ENCODE data around the gene CLCN6. TPM values are rescaled to one million over a fixed set of nuclear protein-coding genes. Genes with fewer than 3 reads are reported as not detected.

Gene CLCN6
- total RNA-seq, 1 donor from 2014 or later, result 94.3 TPM

- TF ChIP-seq CTCF (IDR thresholded peaks at IDR 0.05; ENCODE audit: partially characterized antibody, unreplicated experiment), result peak; percentile 15
- DNase-seq, result no peak
- H3K9me3 Mint-ChIP-seq (ENCODE audit: unreplicated experiment), result peaks cover 1% of the 10 kb centered on the region
Measured at GRCh38 chr1:11875094-11875493, 69.1 kb downstream of the CLCN6 start.

GRCh38 chr1:11877074-11877473, 71.1 kb downstream of the CLCN6 start:
- peaks cover 1% of the 10 kb centered on the region for H3K9me3 Mint-ChIP-seq (ENCODE audit: unreplicated experiment)
- TF ChIP-seq CTCF (IDR thresholded peaks at IDR 0.05; ENCODE audit: partially characterized antibody, unreplicated experiment), result no peak
- peaks cover 3% of the 10 kb centered on the region for H3K27me3 Mint-ChIP-seq (ENCODE audit: unreplicated experiment)
- no peaks in the 10 kb centered on the region for H3K36me3 Mint-ChIP-seq (ENCODE audit: unreplicated experiment)
- H3K27ac Mint-ChIP-seq (ENCODE audit: unreplicated experiment), result no peak overlapping the region
- H3K4me3 Mint-ChIP-seq (ENCODE audit: unreplicated experiment), result no peak overlapping the region
- DNase-seq, result no peak
- peaks cover 10% of the 10 kb centered on the region for H3K4me1 Mint-ChIP-seq (ENCODE audit: low read depth, unreplicated experiment)

More at GRCh38 chr1:11875094-11875493, 69.1 kb downstream of the CLCN6 start:
- no peak overlapping the region for H3K4me3 Mint-ChIP-seq (ENCODE audit: unreplicated experiment)
- H3K27ac Mint-ChIP-seq (ENCODE audit: unreplicated experiment), result no peak overlapping the region
- H3K27me3 Mint-ChIP-seq (ENCODE audit: unreplicated experiment), result peaks cover 3% of the 10 kb centered on the region
- H3K4me1 Mint-ChIP-seq (ENCODE audit: low read depth, unreplicated experiment), result no peaks in the 10 kb centered on the region
- H3K36me3 Mint-ChIP-seq (ENCODE audit: unreplicated experiment), result no peaks in the 10 kb centered on the region

GRCh38 chr1:11878081-11878890, 72.3 kb downstream of the CLCN6 start:
- DNase-seq, result no peak
- H3K36me3 Mint-ChIP-seq (ENCODE audit: unreplicated experiment), result no peaks in the 10 kb centered on the region
- H3K4me1 Mint-ChIP-seq (ENCODE audit: low read depth, unreplicated experiment), result peaks cover 15% of the 10 kb centered on the region
- no peak for TF ChIP-seq CTCF (IDR thresholded peaks at IDR 0.05; ENCODE audit: partially characterized antibody, unreplicated experiment)
- H3K27me3 Mint-ChIP-seq (ENCODE audit: unreplicated experiment), result peaks cover 5% of the 10 kb centered on the region
- H3K27ac Mint-ChIP-seq (ENCODE audit: unreplicated experiment), result no peak overlapping the region
- H3K4me3 Mint-ChIP-seq (ENCODE audit: unreplicated experiment), result no peak overlapping the region
- H3K9me3 Mint-ChIP-seq (ENCODE audit: unreplicated experiment), result peaks cover 1% of the 10 kb centered on the region

GRCh38 chr1:11878891-11879190, 72.8 kb downstream of the CLCN6 start:
- peaks cover 1% of the 10 kb centered on the region for H3K9me3 Mint-ChIP-seq (ENCODE audit: unreplicated experiment)
- TF ChIP-seq CTCF (IDR thresholded peaks at IDR 0.05; ENCODE audit: partially characterized antibody, unreplicated experiment), result no peak
- DNase-seq, result no peak
- H3K4me3 Mint-ChIP-seq (ENCODE audit: unreplicated experiment), result no peak overlapping the region
- peaks cover 15% of the 10 kb centered on the region for H3K4me1 Mint-ChIP-seq (ENCODE audit: low read depth, unreplicated experiment)
- peaks cover 5% of the 10 kb centered on the region for H3K27me3 Mint-ChIP-seq (ENCODE audit: unreplicated experiment)
- no peaks in the 10 kb centered on the region for H3K36me3 Mint-ChIP-seq (ENCODE audit: unreplicated experiment)
- H3K27ac Mint-ChIP-seq (ENCODE audit: unreplicated experiment), result no peak overlapping the region
